Measurements from ENCODE around the gene DNALI1.

GRCh38 chr1:37570528-37571334, 14.0 kb downstream of the DNALI1 start:
- no peak for TF ChIP-seq CTCF (conservative IDR thresholded peaks at IDR 0.05; ENCODE audit: low read depth, low read length)
- no peak for TF ChIP-seq MXI1 (IDR thresholded peaks at IDR 0.05; ENCODE audit: borderline replicate concordance, low read depth, low read length)
- TF ChIP-seq CHD1 (IDR thresholded peaks at IDR 0.05; ENCODE audit: low read depth, low read length) = no peak
- TF ChIP-seq SMC3 (IDR thresholded peaks at IDR 0.05; ENCODE audit: low read depth, low read length) = no peak
- no peak for TF ChIP-seq FOS (IDR thresholded peaks at IDR 0.05; ENCODE audit: low read depth, low read length)
- TF ChIP-seq RFX5 (IDR thresholded peaks at IDR 0.05; ENCODE audit: low read depth, low read length) = no peak
- TF ChIP-seq POLR2A (IDR thresholded peaks at IDR 0.05; ENCODE audit: low read depth, low read length) = no peak
- TF ChIP-seq, protein P1, sequence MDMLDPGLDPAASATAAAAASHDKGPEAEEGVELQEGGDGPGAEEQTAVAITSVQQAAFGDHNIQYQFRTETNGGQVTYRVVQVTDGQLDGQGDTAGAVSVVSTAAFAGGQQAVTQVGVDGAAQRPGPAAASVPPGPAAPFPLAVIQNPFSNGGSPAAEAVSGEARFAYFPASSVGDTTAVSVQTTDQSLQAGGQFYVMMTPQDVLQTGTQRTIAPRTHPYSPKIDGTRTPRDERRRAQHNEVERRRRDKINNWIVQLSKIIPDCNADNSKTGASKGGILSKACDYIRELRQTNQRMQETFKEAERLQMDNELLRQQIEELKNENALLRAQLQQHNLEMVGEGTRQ (IDR thresholded peaks at IDR 0.05; ENCODE audit: low read depth, low read length) = no peak
- TF ChIP-seq RAD21 (IDR thresholded peaks at IDR 0.05; ENCODE audit: low read length) = no peak
- TF ChIP-seq CEBPB (IDR thresholded peaks at IDR 0.05; ENCODE audit: low read depth, low read length) = peak; percentile 65

Measured in IMR-90 (cell line).